K562 (cell line): ENCODE data around the gene RAB24. TPM values are rescaled to one million over a fixed set of nuclear protein-coding genes. Genes with fewer than 3 reads are reported as not detected.

Experiments used
- ARID3B ChIP-seq: fragments of 250-450 bp; sonication (Bioruptor Pico); IDR thresholded peaks from 2 replicates; pipeline ENCODE4 v1.4.0; 2020; ENCODE audit warnings: borderline replicate concordance
- CHCHD3 ChIP-seq: fragments of 250-450 bp; sonication (Bioruptor Pico); IDR thresholded peaks from 2 replicates; pipeline ENCODE4 v2.1.2; 2022; ENCODE audit warnings: mild to moderate bottlenecking
- EHMT2 ChIP-seq: fragments of 450-650 bp; IDR thresholded peaks from 2 replicates; pipeline ENCODE4 v1.6.1; 2018; ENCODE audit warnings: antibody characterized with exemption
- EP400 ChIP-seq: fragments of 450-650 bp; IDR thresholded peaks from 2 replicates; pipeline ENCODE4 v1.6.1; 2017; ENCODE audit warnings: antibody characterized with exemption, mild to moderate bottlenecking, moderate library complexity
- HINFP ChIP-seq: fragments of 450-650 bp; conservative IDR thresholded peaks from 2 replicates; pipeline ENCODE4 v1.6.1; 2016; ENCODE audit warnings: missing genetic modification characterization, low read depth, mild to moderate bottlenecking, control low read depth, missing compliant biosample characterization
- HMGXB4 ChIP-seq: sonication (generic); formaldehyde crosslinking; IDR thresholded peaks from 2 replicates; pipeline ENCODE4 v1.8.1; 2023; ENCODE audit warnings: mild to moderate bottlenecking, missing genetic modification reagents
- KAT2B ChIP-seq: IDR thresholded peaks from one replicate; pipeline ENCODE4 v1.6.1; 2012; ENCODE audit warnings: low read depth, mild to moderate bottlenecking, control low read depth, inconsistent platforms, low read length, moderate library complexity
- KAT7 ChIP-seq: sonication (generic); formaldehyde crosslinking; IDR thresholded peaks from 2 replicates; pipeline ENCODE4 v1.8.0; 2022; ENCODE audit warnings: missing genetic modification reagents, mild to moderate bottlenecking, borderline replicate concordance
- MCM7 ChIP-seq, 2 experiments: fragments of 450-650 bp; IDR thresholded peaks; 2 replicates each; pipeline ENCODE4 v1.6.1; 2016 to 2018
- MXD1 ChIP-seq: fragments of 250-450 bp; sonication (Bioruptor Pico); IDR thresholded peaks from 2 replicates; pipeline ENCODE4 v1.8.0; 2021; ENCODE audit warnings: borderline replicate concordance, mild to moderate bottlenecking, moderate library complexity; ENCODE audit not compliant: poor library complexity, severe bottlenecking
- MYNN ChIP-seq, 2 experiments: sonication (generic); formaldehyde crosslinking in 1 of 2; IDR thresholded peaks; 2 replicates each; pipeline versions ENCODE4 v1.5.0 to v1.6.1; 2016 to 2020; ENCODE audit warnings: antibody characterized with exemption in 1 of 2, missing genetic modification reagents in 1 of 2
- NBN ChIP-seq: fragments of 450-650 bp; IDR thresholded peaks from 2 replicates; pipeline ENCODE4 v1.6.1; 2016; ENCODE audit warnings: low read depth, mild to moderate bottlenecking
- PURB ChIP-seq: sonication (generic); formaldehyde crosslinking; IDR thresholded peaks from 2 replicates; pipeline ENCODE4 v1.9.0; 2021; ENCODE audit warnings: low read depth, mild to moderate bottlenecking, missing genetic modification reagents
- RBM15 ChIP-seq: fragments of 200-400 bp; formaldehyde crosslinking; IDR thresholded peaks from 2 replicates; pipeline ENCODE4 v1.6.1; 2018; ENCODE audit warnings: mild to moderate bottlenecking, low read length, moderate library complexity; ENCODE audit not compliant: insufficient read depth
- SIN3B ChIP-seq: fragments of 450-650 bp; IDR thresholded peaks from 2 replicates; pipeline ENCODE4 v1.6.1; 2017; ENCODE audit warnings: low read depth, mild to moderate bottlenecking, moderate library complexity
- SMAD4 ChIP-seq: fragments of 250-450 bp; sonication (Bioruptor Pico); conservative IDR thresholded peaks from 2 replicates; pipeline ENCODE4 v1.8.0; 2021; ENCODE audit warnings: inconsistent platforms, mild to moderate bottlenecking, moderate library complexity
- TCF15 ChIP-seq: fragments of 250-450 bp; sonication (Bioruptor Pico); IDR thresholded peaks from 2 replicates; pipeline ENCODE4 v1.8.0; 2022; ENCODE audit warnings: moderate library complexity, mild to moderate bottlenecking, inconsistent platforms
- ZKSCAN1 ChIP-seq: fragments of 150-350 bp; IDR thresholded peaks from 2 replicates; pipeline ENCODE4 v1.6.1; 2016; ENCODE audit warnings: low read depth, low read length
- ZNF311 ChIP-seq: fragments of 250-450 bp; sonication (Bioruptor Pico); IDR thresholded peaks from 2 replicates; pipeline ENCODE4 v1.4.0; 2020; ENCODE audit warnings: mild to moderate bottlenecking, moderate library complexity
- ZNF395 ChIP-seq: fragments of 200-800 bp; sonication (Bioruptor generic); IDR thresholded peaks from 2 replicates; pipeline ENCODE4 v1.6.1; 2017; ENCODE audit warnings: missing genetic modification characterization, missing compliant biosample characterization
- ZNF431 ChIP-seq: sonication (generic); formaldehyde crosslinking; IDR thresholded peaks from 2 replicates; pipeline ENCODE4 v1.8.0; 2022; ENCODE audit warnings: mild to moderate bottlenecking, missing genetic modification reagents
- ZNF444 ChIP-seq: fragments of 250-450 bp; sonication (Bioruptor Pico); IDR thresholded peaks from 2 replicates; pipeline ENCODE4 v1.4.0; 2020; ENCODE audit warnings: mild to moderate bottlenecking, moderate library complexity
- polyA plus RNA-seq, 8 experiments: library from polyadenylated mRNA; depleted of rRNA in 4 of 8; stranded (reverse) in 5 of 8; unstranded in 3 of 8; fragments of >200 nt; fragmentation: Nextera tagmentation in 2 of 8; fragmentation: Illumina TruSeq in 1 of 8; extraction: Ambion mirVana in 2 of 8; extraction: Trizol in 1 of 8; gene quantifications; 2 replicates each; pipeline versions ENCODE4 v1.2.1 to v1.2.3, GENCODE V29; 2011 to 2014; ENCODE audit warnings: inconsistent platforms in 1 of 8, missing spikeins in 1 of 8
- total RNA-seq, 7 experiments: library from RNA; depleted of rRNA in 6 of 7; stranded (reverse); fragments of >200 nt in 6 of 7; fragmentation: Illumina TruSeq in 2 of 7; extraction: Trizol in 2 of 7; gene quantifications; 2 replicates each; pipeline versions ENCODE4 v1.2.1 to v1.2.3, GENCODE V29; 2011 to 2021; ENCODE audit warnings: low replicate concordance in 1 of 7

The RAB24 gene
- total and polyA plus RNA-seq, 9 of the 15 experiments (the other 6 are each of a cell fraction or from before 2014, with no cell fraction given) = 13.9 to 107 (median 34.8) TPM

GRCh38 chr5:177312649-177313181, 9.2 kb upstream of the RAB24 start (continued):
- TF ChIP-seq ARID3B = no peak
- no peak for TF ChIP-seq MCM7 (IDR thresholded peaks at IDR 0.05)
- no peak for TF ChIP-seq ZNF311
- TF ChIP-seq RBM15 = no peak
- TF ChIP-seq EHMT2 = no peak
- no peak for TF ChIP-seq ZNF395 (CRISPR knock-in tag)
- no peak for TF ChIP-seq ZNF444 (CRISPR knock-in tag)
- TF ChIP-seq PURB (CRISPR knock-in tag) = no peak
- TF ChIP-seq HMGXB4 = no peak
- no peak for TF ChIP-seq HINFP (tag)
- TF ChIP-seq NBN = peak; percentile 55; the same call in 1 of the 2 replicates
- no peak for TF ChIP-seq ZKSCAN1
- no peak for TF ChIP-seq SIN3B
- TF ChIP-seq TCF15 (CRISPR knock-in tag) = no peak
- peak; percentile 20; the same call in 1 of the 2 replicates for TF ChIP-seq KAT7
- no peak for TF ChIP-seq MYNN (IDR thresholded peaks at IDR 0.05)
- TF ChIP-seq MYNN (CRISPR knock-in tag; IDR thresholded peaks at IDR 0.05) = no peak
- no peak for TF ChIP-seq KAT2B
- no peak for TF ChIP-seq ZNF431 (CRISPR knock-in tag)
- TF ChIP-seq EP400 = no peak
- TF ChIP-seq SMAD4 (CRISPR knock-in tag) = no peak
- no peak for TF ChIP-seq MXD1 (CRISPR knock-in tag)
- TF ChIP-seq CHCHD3 = no peak
